CD14-positive monocyte (primary cell): Measurements from ENCODE around the gene CCL15. TPM values are rescaled to one million over a fixed set of nuclear protein-coding genes. Genes with fewer than 3 reads are reported as not detected.

ENCODE experiments used
- DNase-seq, 3 donors: peaks; one replicate each; pipeline ENCODE4 v3.0.0-alpha.2; 2011 to 2022
- H2AFZ ChIP-seq: 2 replicates; pipeline ENCODE4 v1.6.0; 2012; ENCODE audit warnings: mild to moderate bottlenecking, low read depth, low read length, inconsistent platforms; ENCODE audit not compliant: insufficient read depth, poor library complexity, severe bottlenecking
- H3K27ac ChIP-seq, 2 donors: 1 replicate in 1 of 2; 2 replicates in 1 of 2; pipeline ENCODE4 v1.5.1; 2012 to 2013; ENCODE audit warnings: low read length in 2 of 2, control low read depth in 1 of 2, inconsistent platforms in 1 of 2, low read depth in 1 of 2, mild to moderate bottlenecking in 1 of 2
- H3K27me3 ChIP-seq, 2 donors: one replicate each; pipeline versions ENCODE4 v1.6.0 to v1.6.1; 2011 to 2013; ENCODE audit warnings: low read length in 2 of 2; ENCODE audit not compliant: control insufficient read depth in 2 of 2, insufficient read depth in 2 of 2
- H3K36me3 ChIP-seq, 2 donors: replicated peaks in 1 of 2; 1 replicate in 1 of 2; 2 replicates in 1 of 2; pipeline versions ENCODE4 v1.5.1 to v1.6.1; 2012 to 2013; ENCODE audit warnings: low read length in 2 of 2, control low read depth in 1 of 2, inconsistent platforms in 1 of 2, mild to moderate bottlenecking in 1 of 2; ENCODE audit not compliant: insufficient read depth in 2 of 2, control insufficient read depth in 1 of 2
- H3K4me1 ChIP-seq, 2 donors: 1 replicate in 1 of 2; 2 replicates in 1 of 2; pipeline versions ENCODE4 v1.5.1 to v1.6.1; 2012 to 2013; ENCODE audit warnings: low read length in 2 of 2, control low read depth in 1 of 2, inconsistent platforms in 1 of 2, mild to moderate bottlenecking in 1 of 2, moderate library complexity in 1 of 2; ENCODE audit not compliant: insufficient read depth in 2 of 2, control insufficient read depth in 1 of 2
- H3K4me2 ChIP-seq: replicated peaks from 2 replicates; pipeline ENCODE3; 2012; ENCODE audit warnings: low read length, moderate library complexity, mild to moderate bottlenecking; ENCODE audit not compliant: poor library complexity, severe bottlenecking; ENCODE audit errors: extremely low read depth
- H3K4me3 ChIP-seq, 3 experiments: fragments of 200-600 bp in 1 of 3; sonication (generic) in 1 of 3; replicated peaks in 1 of 3; 1 replicate in 2 of 3; 2 replicates in 1 of 3; pipeline ENCODE4 v1.5.1; 2011 to 2013; ENCODE audit warnings: low read length in 3 of 3, mild to moderate bottlenecking in 3 of 3, control low read depth in 2 of 3, low read depth in 2 of 3, inconsistent platforms in 1 of 3, moderate library complexity in 1 of 3
- H3K79me2 ChIP-seq: 2 replicates; pipeline ENCODE4 v1.6.0; 2012; ENCODE audit warnings: mild to moderate bottlenecking, control low read depth, inconsistent platforms, low read length, moderate library complexity; ENCODE audit not compliant: insufficient read depth
- H3K9ac ChIP-seq: 2 replicates; pipeline ENCODE4 v1.6.0; 2017; ENCODE audit warnings: low read length, mild to moderate bottlenecking; ENCODE audit not compliant: insufficient read depth, poor library complexity, severe bottlenecking
- H3K9me3 ChIP-seq, 2 donors: replicated peaks in 1 of 2; 1 replicate in 1 of 2; 2 replicates in 1 of 2; pipeline versions ENCODE4 v1.5.1 to v1.6.1; 2012 to 2013; ENCODE audit warnings: low read length in 2 of 2, control low read depth in 1 of 2; ENCODE audit not compliant: control insufficient read depth in 1 of 2, insufficient read depth in 1 of 2
- H4K20me1 ChIP-seq: 2 replicates; pipeline ENCODE4 v1.6.0; 2012; ENCODE audit warnings: mild to moderate bottlenecking, low read length, control low read depth, moderate library complexity; ENCODE audit not compliant: insufficient read depth
- H3K27ac Mint-ChIP-seq, 7 donors: one replicate each; pipeline ENCODE4 v1.8.0; 2020; ENCODE audit warnings: mild to moderate bottlenecking in 7 of 7, mixed read lengths in 7 of 7, moderate library complexity in 6 of 7, inconsistent platforms in 2 of 7
- H3K27me3 Mint-ChIP-seq, 3 donors: one replicate each; pipeline ENCODE4 v1.8.0; 2021 to 2022; ENCODE audit warnings: low read depth in 3 of 3, mild to moderate bottlenecking in 3 of 3, mixed read lengths in 3 of 3, moderate library complexity in 3 of 3, inconsistent platforms in 1 of 3
- H3K36me3 Mint-ChIP-seq, 2 donors: one replicate each; pipeline ENCODE4 v1.8.0; 2020; ENCODE audit warnings: mixed read lengths in 2 of 2, inconsistent platforms in 1 of 2, mild to moderate bottlenecking in 1 of 2
- H3K4me1 Mint-ChIP-seq: one replicate; pipeline ENCODE4 v1.8.0; 2020; ENCODE audit warnings: mild to moderate bottlenecking, mixed read lengths
- H3K4me3 Mint-ChIP-seq, 2 donors: one replicate each; pipeline ENCODE4 v1.8.0; 2020; ENCODE audit warnings: mild to moderate bottlenecking in 2 of 2, mixed read lengths in 2 of 2, moderate library complexity in 1 of 2
- H3K9me3 Mint-ChIP-seq, 7 donors: one replicate each; pipeline ENCODE4 v1.8.0; 2020 to 2022; ENCODE audit warnings: mixed read lengths in 7 of 7, mild to moderate bottlenecking in 6 of 7, moderate library complexity in 6 of 7, inconsistent platforms in 2 of 7
- CTCF ChIP-seq: fragments of 200-600 bp; IDR thresholded peaks from one replicate; pipeline ENCODE4 v1.8.0; 2022; ENCODE audit warnings: antibody characterized with exemption, mild to moderate bottlenecking
- WGBS: methylation state at CpG from one replicate; pipeline ENCODE4 v1.1.5; 2013; ENCODE audit warnings: missing lambda C conversion rate; ENCODE audit not compliant: insufficient coverage; 5-methylcytosine and 5-hydroxymethylcytosine counted together
- intact Hi-C, 2 donors: fragments of 100-400 bp; cut with micrococcal nuclease; formaldehyde crosslinking; loops; one replicate each; pipeline versions ENCODE4 v1.15.0 to v1.15.1; 2023
- polyA plus RNA-seq, 3 donors: library from polyadenylated mRNA; depleted of rRNA in 1 of 3; unstranded in 2 of 3; stranded (reverse) in 1 of 3; fragments of 300-500 nt in 2 of 3; fragments of >200 nt in 1 of 3; fragmentation: Illumina TruSeq in 2 of 3; gene quantifications; 1 replicate in 2 of 3; 2 replicates in 1 of 3; pipeline ENCODE4 v1.2.3, GENCODE V29; 2012 to 2021

CCL15 gene
- polyA plus RNA-seq, 3 donors, result not detected

DNA sequence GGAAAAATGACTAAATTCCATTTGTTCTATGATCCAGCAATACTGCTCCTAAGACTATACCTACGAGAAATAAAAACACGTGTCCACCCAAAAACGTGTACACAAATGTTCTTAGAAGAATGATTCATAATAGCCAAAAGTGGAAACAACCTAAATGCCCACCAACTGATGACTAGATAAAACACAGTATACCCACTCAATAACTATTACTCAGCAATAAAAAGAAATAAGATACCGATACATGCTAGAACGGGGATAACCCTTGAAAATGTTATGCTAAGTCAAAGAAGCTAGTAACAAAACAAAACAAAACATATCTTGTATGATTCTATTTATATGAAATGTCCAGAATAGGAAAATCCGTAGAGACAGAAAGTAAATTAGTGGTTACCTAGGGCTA lies 37.7 kb downstream of the CCL15 start:
- peaks cover 5 to 13% (median 8%) of the 10 kb centered on the region in 3 donors for H3K27me3 Mint-ChIP-seq
- no peak overlapping the region for H3K27ac ChIP-seq
- peaks cover 0 to 2% (median 0%) of the 10 kb centered on the region in 7 donors for H3K9me3 Mint-ChIP-seq
- H2AFZ ChIP-seq, result no peak overlapping the region
- no peak overlapping the region for H3K27ac Mint-ChIP-seq
- DNase-seq, result no peak
- no peaks in the 10 kb centered on the region for H3K36me3 Mint-ChIP-seq
- H3K4me2 ChIP-seq, result no peak overlapping the region
- H3K4me3 ChIP-seq, result no peak overlapping the region
- no peaks in the 10 kb centered on the region for H3K36me3 ChIP-seq
- no peaks in the 10 kb centered on the region for H3K4me1 ChIP-seq
- H3K9ac ChIP-seq, result no peak overlapping the region
- no peak overlapping the region for H3K4me3 Mint-ChIP-seq
- WGBS, result 100% methylated on average over 1 of the region's 6 CpGs
- H3K4me1 Mint-ChIP-seq, result no peaks in the 10 kb centered on the region
- no peaks in the 10 kb centered on the region for H3K27me3 ChIP-seq
- H3K9me3 ChIP-seq, result no peaks in the 10 kb centered on the region
- H4K20me1 ChIP-seq, result no peaks in the 10 kb centered on the region
- intact Hi-C loops, result no loop called here
- H3K79me2 ChIP-seq, result no peaks in the 10 kb centered on the region
- no peak for TF ChIP-seq CTCF

GRCh38 chr17:35953720-35954119 lies 47.6 kb downstream of the CCL15 start:
- H4K20me1 ChIP-seq, result no peaks in the 10 kb centered on the region
- no peaks in the 10 kb centered on the region for H3K9me3 ChIP-seq
- H3K4me3 ChIP-seq, result no peak overlapping the region
- peaks cover 0 to 2% of the 10 kb centered on the region in 2 donors for H3K27me3 ChIP-seq
- H3K36me3 Mint-ChIP-seq, result no peaks in the 10 kb centered on the region
- WGBS, result 85% methylated on average over 5 of the region's 7 CpGs
- no peak overlapping the region for H3K4me3 Mint-ChIP-seq
- H3K9me3 Mint-ChIP-seq, result no peaks in the 10 kb centered on the region
- H3K27me3 Mint-ChIP-seq, result peaks cover 0 to 7% (median 0%) of the 10 kb centered on the region in 3 donors
- DNase-seq, result no peak
- H3K27ac ChIP-seq, result no peak overlapping the region
- TF ChIP-seq CTCF, result no peak
- H3K9ac ChIP-seq, result no peak overlapping the region
- H3K27ac Mint-ChIP-seq, result no peak overlapping the region
- H3K79me2 ChIP-seq, result no peaks in the 10 kb centered on the region
- H3K4me2 ChIP-seq, result no peak overlapping the region
- H2AFZ ChIP-seq, result no peak overlapping the region
- H3K4me1 Mint-ChIP-seq, result no peaks in the 10 kb centered on the region
- H3K36me3 ChIP-seq, result no peaks in the 10 kb centered on the region
- intact Hi-C loops, result no loop called here
- no peaks in the 10 kb centered on the region for H3K4me1 ChIP-seq
